Activated naive CD4-positive, alpha-beta T cell treated with anti-CD3 and anti-CD28 coated beads, Interleukin-2, amount 50 U/mL, for 72 hours (primary cell): ENCODE results near the gene MTCH2. TPM values are rescaled to one million over a fixed set of nuclear protein-coding genes. Genes with fewer than 3 reads are reported as not detected.
"Not testable (repeated sequence)": the region's sequence is repeated elsewhere in the genome, so short reads cannot be mapped to it uniquely, and the experiment has no call there.

Experiments
- ATAC-seq, 2 donors: fragments of 150-1000 bp; cut with Tn5 transposase; 2 replicates each; pipeline ENCODE4 v1.10.0; 2021; ENCODE audit warnings: mild to moderate bottlenecking in 2 of 2, moderate library complexity in 2 of 2
- DNase-seq, 2 donors: peaks; one replicate each; pipeline ENCODE4 v3.0.0; 2021 to 2022; ENCODE audit warnings: low spot score in 2 of 2
- H3K27ac Mint-ChIP-seq, 2 donors: one replicate each; pipeline ENCODE4 v1.8.0; 2022; ENCODE audit warnings: mild to moderate bottlenecking in 2 of 2, mixed read lengths in 2 of 2
- H3K36me3 Mint-ChIP-seq, 2 donors: one replicate each; pipeline ENCODE4 v1.8.0; 2022; ENCODE audit warnings: mixed read lengths in 2 of 2
- H3K9me3 Mint-ChIP-seq, 2 donors: one replicate each; pipeline ENCODE4 v1.8.0; 2022; ENCODE audit warnings: mixed read lengths in 2 of 2
- total RNA-seq, 2 donors: library from RNA; stranded (reverse); gene quantifications; one replicate each; pipeline ENCODE4 v1.2.3, GENCODE V29; 2022

Gene MTCH2
- total RNA-seq, 2 donors from 2014 or later, result 103 to 134 TPM

- ATAC-seq (no peak), DNase-seq (no peak)
- H3K27ac Mint-ChIP-seq, result no peak overlapping the region
- H3K36me3 Mint-ChIP-seq, result peaks cover 0 to 14% of the 10 kb centered on the region in 2 donors
- peaks cover 10 to 12% of the 10 kb centered on the region in 2 donors for H3K9me3 Mint-ChIP-seq
Observed at GRCh38 chr11:47651818-47652469, 9.6 kb upstream of the MTCH2 start.

DNA sequence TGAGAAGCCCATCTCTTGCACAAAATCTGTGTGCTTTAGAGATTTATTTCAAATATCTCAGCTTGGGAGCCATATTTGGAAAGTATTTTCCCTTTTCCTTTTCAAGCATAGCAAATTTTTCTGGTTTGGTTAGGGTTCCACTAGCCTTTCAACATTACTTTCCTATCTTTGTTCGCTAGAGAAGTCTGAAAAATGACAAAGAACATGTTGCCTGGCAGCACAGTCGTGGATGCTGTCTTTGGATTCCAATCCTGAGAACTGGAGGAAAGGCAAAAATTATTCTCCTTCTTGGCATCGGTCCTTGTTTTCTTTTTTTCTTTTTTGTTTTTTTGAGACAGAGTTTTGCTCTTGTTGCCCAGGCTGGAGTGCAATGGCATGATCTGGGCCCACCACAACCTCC is 6.9 kb upstream of the MTCH2 start:
- ATAC-seq, result no peak
- Mint-ChIP-seq H3K27ac (no peak overlapping the region), H3K36me3 (peaks cover 0 to 14% of the 10 kb centered on the region in 2 donors), H3K9me3 (peaks cover 10 to 12% of the 10 kb centered on the region in 2 donors)
- DNase-seq, result no peak

GRCh38 chr11:47646019-47646418 is 3.7 kb upstream of the MTCH2 start:
- ATAC-seq, result no peak
- peaks cover 8 to 15% of the 10 kb centered on the region in 2 donors for H3K36me3 Mint-ChIP-seq
- no peak overlapping the region for H3K27ac Mint-ChIP-seq
- no peaks in the 10 kb centered on the region for H3K9me3 Mint-ChIP-seq
- no peak for DNase-seq

GRCh38 chr11:47645500-47645899 is 3.1 kb upstream of the MTCH2 start:
- H3K27ac Mint-ChIP-seq, result no peak overlapping the region
- no peak for DNase-seq
- peaks cover 8 to 15% of the 10 kb centered on the region in 2 donors for H3K36me3 Mint-ChIP-seq
- no peaks in the 10 kb centered on the region for H3K9me3 Mint-ChIP-seq
- no peak for ATAC-seq

DNA sequence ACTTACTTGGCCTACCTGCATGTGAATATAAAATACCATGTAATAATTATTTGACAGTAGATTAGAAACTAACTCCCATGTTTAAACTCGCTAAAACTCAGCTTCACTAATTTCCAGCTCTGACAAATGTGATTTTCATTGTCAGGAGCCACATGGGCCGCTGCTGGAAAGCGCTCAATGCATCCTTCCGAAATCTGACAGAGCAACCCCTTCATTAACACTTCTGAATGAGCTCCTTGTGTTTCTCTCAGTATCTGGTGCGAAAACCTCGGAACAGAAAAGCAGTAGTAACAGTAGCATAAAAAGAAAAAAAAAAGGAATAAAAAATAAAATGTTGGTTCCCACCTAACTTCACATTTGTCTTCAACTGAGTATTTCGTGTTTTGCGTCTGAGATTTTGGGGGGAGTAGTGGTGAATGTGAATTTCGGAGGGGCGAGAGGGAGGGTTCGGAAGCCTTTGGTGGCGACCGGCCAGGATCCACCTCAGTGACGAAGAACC is 710 bp downstream of the MTCH2 start:
- Mint-ChIP-seq H3K36me3 (peaks cover 15 to 16% of the 10 kb centered on the region in 2 donors), H3K9me3 (no peaks in the 10 kb centered on the region)

DNA sequence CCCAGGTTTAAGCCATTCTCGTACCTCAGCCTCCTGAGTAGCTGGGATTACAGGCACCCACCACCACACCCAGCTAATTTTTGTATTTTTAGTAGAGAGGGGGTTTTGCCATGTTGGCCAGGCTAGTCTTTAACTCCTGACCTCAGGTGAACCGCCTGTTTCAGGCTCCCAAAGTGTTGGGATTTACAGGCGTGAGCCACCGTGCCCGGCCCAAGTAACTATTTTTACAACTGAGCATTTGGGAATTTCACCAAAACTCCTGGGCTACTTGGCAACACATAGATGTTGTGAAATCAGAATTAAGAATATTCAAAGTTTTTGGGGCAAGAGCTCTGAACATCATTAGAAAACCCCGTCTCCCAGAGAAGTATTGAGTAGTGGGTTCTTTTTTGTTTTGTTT is 1.9 kb downstream of the MTCH2 start:
- not testable (repeated sequence) for ATAC-seq, H3K9me3 Mint-ChIP-seq, DNase-seq
- Mint-ChIP-seq H3K27ac (peak overlapping the region in 1 of 2 donors; percentile 9), H3K36me3 (peaks cover 15 to 18% of the 10 kb centered on the region in 2 donors)

More for the DNA sequence above, 710 bp downstream of the MTCH2 start:
- DNase-seq (no peak), ATAC-seq (no peak)
- peak overlapping the region; percentile 99 to 100 for H3K27ac Mint-ChIP-seq

DNA sequence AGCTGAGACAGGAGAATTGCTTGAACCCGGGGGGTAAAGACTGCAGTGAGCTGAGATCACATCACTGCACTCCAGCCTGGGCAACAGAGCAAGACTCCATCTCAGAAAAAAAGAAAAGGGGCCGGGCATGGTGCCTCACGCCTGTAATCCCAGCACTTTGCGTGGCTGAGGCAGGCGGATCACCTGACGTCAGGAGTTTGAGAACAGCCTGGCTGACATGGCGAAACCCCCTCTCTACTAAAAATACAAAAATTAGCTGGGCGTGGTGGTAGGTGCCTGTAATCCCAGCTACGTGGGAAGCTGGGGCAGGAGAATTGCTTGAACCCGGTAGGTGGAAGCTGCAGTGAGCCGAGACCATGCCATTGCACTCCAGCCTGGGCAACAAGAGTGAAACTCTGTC is 6.0 kb downstream of the MTCH2 start:
- DNase-seq, H3K9me3 Mint-ChIP-seq, ATAC-seq, H3K27ac Mint-ChIP-seq: not testable (repeated sequence)
- peaks cover 8 to 25% of the 10 kb centered on the region in 2 donors for H3K36me3 Mint-ChIP-seq

- Mint-ChIP-seq H3K27ac (no peak overlapping the region), H3K36me3 (peaks cover 6 to 32% of the 10 kb centered on the region in 2 donors), H3K9me3 (no peaks in the 10 kb centered on the region)
- ATAC-seq, result no peak
- no peak for DNase-seq
Observed at GRCh38 chr11:47631473-47631872, 10.9 kb downstream of the MTCH2 start.

DNA sequence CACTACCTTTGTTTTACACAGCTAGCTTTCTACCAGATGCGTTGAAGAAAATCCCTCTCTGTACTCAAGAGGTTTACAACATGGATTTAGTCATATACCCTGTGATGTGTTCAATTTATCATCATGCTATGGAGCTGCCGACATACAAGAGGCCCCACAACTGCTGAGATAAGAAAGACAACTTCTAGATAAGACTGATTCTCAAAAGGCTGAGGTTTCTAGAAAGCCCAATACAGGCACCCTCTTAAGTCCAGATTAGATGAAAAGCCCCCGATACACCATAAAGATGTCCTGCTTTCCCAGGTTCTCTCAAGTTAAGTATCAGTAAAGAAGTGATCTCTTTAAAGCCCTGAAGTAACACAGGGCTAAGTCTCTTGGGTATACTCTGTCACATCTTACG is 14.3 kb downstream of the MTCH2 start:
- no peaks in the 10 kb centered on the region for H3K9me3 Mint-ChIP-seq
- H3K36me3 Mint-ChIP-seq, result peaks cover 0 to 21% of the 10 kb centered on the region in 2 donors
- H3K27ac Mint-ChIP-seq, result no peak overlapping the region
- DNase-seq, result no peak
- no peak for ATAC-seq

DNA sequence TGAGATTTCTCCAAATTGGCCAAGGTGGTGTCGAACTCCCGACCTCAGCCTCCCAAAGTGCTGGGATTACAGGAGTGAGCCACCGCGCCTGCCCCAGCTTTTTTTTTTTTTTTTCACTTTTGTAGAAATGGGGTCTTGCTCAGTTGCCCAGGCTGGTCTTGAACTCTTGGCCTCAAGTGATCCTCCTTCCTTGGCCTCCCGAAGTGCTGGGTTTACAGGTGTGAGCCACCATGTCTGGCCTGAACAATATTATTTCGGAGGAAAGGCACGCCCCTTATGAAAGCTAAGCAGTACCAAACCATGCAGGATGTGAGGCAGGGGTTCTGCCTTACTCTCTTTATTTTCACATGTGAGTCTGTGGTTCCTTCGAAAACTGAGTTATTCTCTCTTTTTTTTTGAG is 16.1 kb downstream of the MTCH2 start:
- Mint-ChIP-seq H3K27ac (no peak overlapping the region), H3K36me3 (peaks cover 0 to 21% of the 10 kb centered on the region in 2 donors), H3K9me3 (no peaks in the 10 kb centered on the region)
- ATAC-seq, result no peak
- no peak for DNase-seq

DNA sequence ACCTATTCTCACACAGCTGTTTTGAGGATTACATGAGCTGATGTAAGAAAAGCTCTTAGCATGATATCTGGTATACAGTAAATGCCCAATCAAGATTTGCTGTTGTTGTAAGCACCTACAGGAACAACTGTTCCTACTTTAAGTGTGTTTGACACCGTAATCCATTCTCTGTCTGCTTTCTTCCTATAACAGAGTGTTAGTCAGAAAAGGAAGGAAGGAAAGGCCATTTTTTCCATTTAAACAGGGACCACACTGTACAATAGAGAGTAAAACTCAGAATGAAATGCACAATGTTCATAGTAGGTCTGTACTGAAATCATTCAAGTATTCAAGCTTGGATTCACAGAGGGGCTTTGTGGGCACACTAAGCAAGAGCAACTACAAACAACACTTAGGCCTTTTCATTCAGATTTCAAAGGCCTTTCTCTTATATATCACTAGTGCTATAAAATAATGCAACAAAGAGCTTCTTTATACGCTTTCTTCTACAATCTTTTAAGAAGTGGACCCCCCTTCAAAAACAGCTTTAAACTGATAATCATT is 21.5 kb downstream of the MTCH2 start:
- Mint-ChIP-seq H3K36me3 (peaks cover 0 to 11% of the 10 kb centered on the region in 2 donors), H3K9me3 (no peaks in the 10 kb centered on the region), H3K27ac (no peak overlapping the region)
- no peak for DNase-seq
- peak in 1 of 2 donors; percentile 20 for ATAC-seq

DNA sequence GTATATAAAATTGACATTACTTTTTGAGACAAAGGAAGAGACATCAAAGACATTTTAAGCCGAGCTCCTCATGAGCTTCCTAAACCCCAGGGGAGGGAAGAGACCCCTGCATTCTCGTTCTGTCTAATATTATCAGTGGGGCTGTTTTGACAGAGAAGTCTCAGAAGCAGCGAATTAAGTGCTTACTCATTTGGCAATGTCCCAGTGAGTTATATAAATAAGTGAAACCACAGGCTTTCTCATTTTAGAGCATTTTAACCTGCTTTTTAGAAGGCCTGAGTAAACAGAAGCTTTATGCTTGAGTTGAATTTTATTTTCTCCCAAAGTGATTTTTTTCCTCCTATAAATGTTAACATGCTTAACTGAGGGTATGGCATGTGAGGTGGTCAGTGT is 24.9 kb downstream of the MTCH2 start:
- Mint-ChIP-seq H3K27ac (no peak overlapping the region), H3K9me3 (no peaks in the 10 kb centered on the region), H3K36me3 (peaks cover 0 to 5% of the 10 kb centered on the region in 2 donors)
- no peak for DNase-seq
- ATAC-seq, result no peak

- Mint-ChIP-seq H3K36me3 (peaks cover 0 to 5% of the 10 kb centered on the region in 2 donors), H3K27ac (peak overlapping the region in 1 of 2 donors; percentile 22), H3K9me3 (no peaks in the 10 kb centered on the region)
- ATAC-seq (no peak), DNase-seq (no peak)
Observed at GRCh38 chr11:47616726-47617416, 25.5 kb downstream of the MTCH2 start.

- H3K27ac Mint-ChIP-seq, result peak overlapping the region in 1 of 2 donors; percentile 45
- H3K9me3 Mint-ChIP-seq, result no peaks in the 10 kb centered on the region
- H3K36me3 Mint-ChIP-seq, result peaks cover 0 to 5% of the 10 kb centered on the region in 2 donors
- ATAC-seq (no peak), DNase-seq (no peak)
Observed at GRCh38 chr11:47615249-47615648, 27.1 kb downstream of the MTCH2 start.

DNA sequence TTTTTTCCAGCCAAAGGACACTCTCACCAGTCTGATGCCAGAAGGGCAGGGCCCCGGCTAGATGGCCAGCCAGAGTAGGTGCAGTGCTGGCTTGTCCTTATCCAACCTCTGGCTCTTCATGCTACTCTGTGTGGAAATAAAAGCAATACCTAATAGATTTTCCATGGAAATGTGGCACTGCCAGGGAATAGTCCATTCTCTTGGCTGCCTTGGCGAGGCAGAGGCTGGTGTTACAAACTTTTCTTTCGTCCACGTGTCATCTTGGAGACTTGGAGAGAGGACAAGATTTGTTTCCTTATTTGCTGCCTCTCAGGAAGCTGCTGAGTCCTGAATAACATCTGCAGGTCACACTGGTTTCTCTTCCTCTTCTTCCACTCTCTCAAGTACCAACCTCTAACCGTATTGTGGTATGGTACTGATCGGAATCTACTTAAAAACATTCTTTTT is 31.0 kb downstream of the MTCH2 start:
- ATAC-seq (no peak), DNase-seq (no peak)
- Mint-ChIP-seq H3K9me3 (no peaks in the 10 kb centered on the region), H3K36me3 (no peaks in the 10 kb centered on the region), H3K27ac (peak overlapping the region in 1 of 2 donors; percentile 19)

GRCh38 chr11:47609675-47610074 is 32.7 kb downstream of the MTCH2 start:
- peak in 1 of 2 donors; percentile 13 for ATAC-seq
- H3K36me3 Mint-ChIP-seq, result no peaks in the 10 kb centered on the region

DNA sequence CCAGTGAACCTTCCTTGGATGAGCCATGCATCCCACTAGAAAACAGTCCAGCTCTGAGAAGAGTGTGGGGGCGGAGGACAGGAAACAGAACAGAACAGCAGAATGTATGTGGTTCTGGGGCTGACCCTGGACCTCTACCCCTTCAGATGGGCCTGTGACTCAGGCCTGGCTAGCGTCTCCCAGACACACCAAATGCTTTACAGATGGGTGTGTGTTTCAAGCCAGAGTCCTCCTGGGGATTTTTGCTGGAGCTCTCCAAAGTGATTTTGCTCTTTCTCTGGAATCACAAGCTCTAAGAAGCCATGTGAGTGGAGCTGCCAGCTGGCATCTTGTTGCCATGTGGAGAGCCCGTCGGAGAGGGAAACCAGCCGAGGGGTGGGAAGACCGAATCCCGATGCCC is 35.0 kb downstream of the MTCH2 start:
- no peaks in the 10 kb centered on the region for H3K9me3 Mint-ChIP-seq
- no peaks in the 10 kb centered on the region for H3K36me3 Mint-ChIP-seq
- DNase-seq (no peak), ATAC-seq (no peak)
- H3K27ac Mint-ChIP-seq, result no peak overlapping the region

More at GRCh38 chr11:47609675-47610074, 32.7 kb downstream of the MTCH2 start:
- Mint-ChIP-seq H3K27ac (peak overlapping the region in 1 of 2 donors; percentile 37), H3K9me3 (no peaks in the 10 kb centered on the region)
- DNase-seq, result no peak
